ELF-1 (cell line): ENCODE results near the gene HPCAL1.
A peak's percentile ranks its signal among the peaks of the same experiment; 100 is the strongest.

Experiments
- DNase-seq: peaks from one replicate; pipeline ENCODE4 v3.0.0-alpha.2; 2016; ENCODE audit warnings: low read depth, low spot score

HPCAL1 gene

GRCh38 chr2:10303181-10303693 lies 533 bp downstream of the HPCAL1 start:
- DNase-seq: no peak

- DNase-seq: peak; percentile 58
Observed at GRCh38 chr2:10303694-10304378, 1.1 kb downstream of the HPCAL1 start.

GRCh38 chr2:10304458-10305253 lies 2.0 kb downstream of the HPCAL1 start:
- DNase-seq: no peak

GRCh38 chr2:10305254-10305635 lies 2.5 kb downstream of the HPCAL1 start:
- DNase-seq: no peak

GRCh38 chr2:10305715-10306114 lies 3.0 kb downstream of the HPCAL1 start:
- peak; percentile 64 for DNase-seq

- no peak for DNase-seq
Observed at GRCh38 chr2:10306901-10307463, 4.3 kb downstream of the HPCAL1 start.

GRCh38 chr2:10307561-10308156 lies 5.0 kb downstream of the HPCAL1 start:
- no peak for DNase-seq

GRCh38 chr2:10308866-10309265 lies 6.2 kb downstream of the HPCAL1 start:
- no peak for DNase-seq

- no peak for DNase-seq
Observed at GRCh38 chr2:10309286-10309685, 6.6 kb downstream of the HPCAL1 start.

- no peak for DNase-seq
Observed at GRCh38 chr2:10310309-10310888, 7.7 kb downstream of the HPCAL1 start.

GRCh38 chr2:10311736-10312135 lies 9.0 kb downstream of the HPCAL1 start:
- DNase-seq: no peak

- no peak for DNase-seq
Observed at GRCh38 chr2:10312437-10312957, 9.8 kb downstream of the HPCAL1 start.

- DNase-seq: no peak
Observed at GRCh38 chr2:10316336-10316735, 13.6 kb downstream of the HPCAL1 start.

- no peak for DNase-seq
Observed at GRCh38 chr2:10316860-10317259, 14.2 kb downstream of the HPCAL1 start.

GRCh38 chr2:10317646-10318045 lies 14.9 kb downstream of the HPCAL1 start:
- DNase-seq: no peak

GRCh38 chr2:10318345-10318744 lies 15.6 kb downstream of the HPCAL1 start:
- DNase-seq: no peak

GRCh38 chr2:10319892-10320574 lies 17.3 kb downstream of the HPCAL1 start:
- no peak for DNase-seq

GRCh38 chr2:10320575-10320931 lies 17.8 kb downstream of the HPCAL1 start:
- DNase-seq: no peak

- no peak for DNase-seq
Observed at GRCh38 chr2:10320933-10321332, 18.2 kb downstream of the HPCAL1 start.

- DNase-seq: no peak
Observed at GRCh38 chr2:10321622-10322021, 18.9 kb downstream of the HPCAL1 start.

GRCh38 chr2:10322481-10322880 lies 19.8 kb downstream of the HPCAL1 start:
- no peak for DNase-seq
